GM23338 (cell line): Measurements from ENCODE around the gene HLA-DMA.

ENCODE experiments used
- CREB1 ChIP-seq: fragments of 250-450 bp; sonication (Bioruptor Pico); IDR thresholded peaks from 2 replicates; pipeline ENCODE4 v1.5.0; 2020; ENCODE audit warnings: low read depth, mild to moderate bottlenecking, moderate library complexity
- EZH2 ChIP-seq: fragments of 200-600 bp; sonication (generic); IDR thresholded peaks from one replicate; pipeline ENCODE4 v1.8.0; 2017; ENCODE audit warnings: antibody characterized with exemption, mild to moderate bottlenecking, low read depth; ENCODE audit not compliant: unreplicated experiment
- EZH2phosphoT487 ChIP-seq: fragments of 200-600 bp; sonication (generic); IDR thresholded peaks from one replicate; pipeline ENCODE4 v1.8.1; 2018; ENCODE audit warnings: antibody characterized with exemption; ENCODE audit not compliant: unreplicated experiment
- JUNB ChIP-seq: IDR thresholded peaks from one replicate; pipeline ENCODE4 v1.6.1; 2016; ENCODE audit warnings: antibody characterized with exemption; ENCODE audit not compliant: unreplicated experiment
- NANOG ChIP-seq: IDR thresholded peaks from 2 replicates; pipeline ENCODE4 v1.6.1; 2016; ENCODE audit warnings: antibody characterized with exemption, borderline replicate concordance
- POLR2AphosphoS5 ChIP-seq: IDR thresholded peaks from 2 replicates; pipeline ENCODE4 v1.6.1; 2016; ENCODE audit warnings: antibody characterized with exemption, low read depth
- STAT1 ChIP-seq: IDR thresholded peaks from one replicate; pipeline ENCODE4 v1.6.1; 2016; ENCODE audit warnings: antibody characterized with exemption; ENCODE audit not compliant: unreplicated experiment
- ZNF114 ChIP-seq: fragments of 250-450 bp; sonication (Bioruptor Pico); IDR thresholded peaks from 2 replicates; pipeline ENCODE4 v1.5.0; 2020; ENCODE audit warnings: mild to moderate bottlenecking, moderate library complexity
- ZNF331 ChIP-seq: fragments of 250-450 bp; sonication (Bioruptor Pico); IDR thresholded peaks from 2 replicates; pipeline ENCODE4 v1.5.0; 2020; ENCODE audit warnings: low read depth, mild to moderate bottlenecking, moderate library complexity
- TF ChIP-seq, protein P1 (sequence below), 2 experiments: fragments of 200-600 bp in 1 of 2; sonication (generic) in 1 of 2; conservative IDR thresholded peaks; 2 replicates each; pipeline versions ENCODE4 v1.5.1 to v1.6.1; 2016 to 2017; ENCODE audit warnings: antibody characterized with exemption in 2 of 2, low read depth in 2 of 2, mild to moderate bottlenecking in 2 of 2, moderate library complexity in 1 of 2
- TF ChIP-seq, protein P2 (sequence below): IDR thresholded peaks from one replicate; pipeline ENCODE4 v1.6.1; 2018; ENCODE audit warnings: antibody characterized with exemption; ENCODE audit not compliant: unreplicated experiment
- TF ChIP-seq, protein P3 (sequence below): IDR thresholded peaks from 2 replicates; pipeline ENCODE4 v1.6.1; 2016; ENCODE audit warnings: antibody characterized with exemption
- TF ChIP-seq, protein P4 (sequence below): fragments of 250-450 bp; sonication (Bioruptor Pico); IDR thresholded peaks from 2 replicates; pipeline ENCODE4 v1.5.0; 2020; ENCODE audit warnings: mild to moderate bottlenecking, moderate library complexity

DNA sequence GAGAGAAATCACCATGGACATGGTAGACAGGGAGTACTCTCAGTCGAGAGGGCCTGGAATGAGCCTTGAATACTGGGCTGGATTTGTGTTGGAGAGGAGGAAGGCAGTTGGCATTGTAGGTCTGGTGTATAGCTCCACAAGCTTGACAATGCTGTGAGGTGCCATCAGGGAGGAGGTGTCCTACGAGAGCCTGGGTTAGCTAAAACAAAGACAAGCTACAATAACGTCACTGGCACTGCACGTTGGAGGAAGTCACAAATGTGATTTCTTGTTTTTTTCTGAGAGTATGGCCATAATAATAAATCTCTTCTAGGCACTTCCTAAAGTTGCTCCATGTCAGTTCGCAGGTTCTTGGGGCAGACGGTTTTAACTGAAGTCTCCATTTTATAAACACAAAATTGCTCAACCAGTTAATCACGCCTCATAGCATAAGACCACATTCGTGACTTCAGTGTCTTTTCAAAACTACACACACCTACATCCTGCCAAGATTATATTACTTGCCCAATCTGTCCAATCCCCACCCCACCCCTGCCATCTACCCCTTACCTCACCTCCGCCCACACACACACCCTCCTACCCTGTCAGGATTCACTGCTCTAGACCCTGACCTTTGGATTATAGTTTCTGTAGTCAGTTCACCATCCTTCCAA lies 7.7 kb downstream of the HLA-DMA start:
- TF ChIP-seq, protein P1, sequence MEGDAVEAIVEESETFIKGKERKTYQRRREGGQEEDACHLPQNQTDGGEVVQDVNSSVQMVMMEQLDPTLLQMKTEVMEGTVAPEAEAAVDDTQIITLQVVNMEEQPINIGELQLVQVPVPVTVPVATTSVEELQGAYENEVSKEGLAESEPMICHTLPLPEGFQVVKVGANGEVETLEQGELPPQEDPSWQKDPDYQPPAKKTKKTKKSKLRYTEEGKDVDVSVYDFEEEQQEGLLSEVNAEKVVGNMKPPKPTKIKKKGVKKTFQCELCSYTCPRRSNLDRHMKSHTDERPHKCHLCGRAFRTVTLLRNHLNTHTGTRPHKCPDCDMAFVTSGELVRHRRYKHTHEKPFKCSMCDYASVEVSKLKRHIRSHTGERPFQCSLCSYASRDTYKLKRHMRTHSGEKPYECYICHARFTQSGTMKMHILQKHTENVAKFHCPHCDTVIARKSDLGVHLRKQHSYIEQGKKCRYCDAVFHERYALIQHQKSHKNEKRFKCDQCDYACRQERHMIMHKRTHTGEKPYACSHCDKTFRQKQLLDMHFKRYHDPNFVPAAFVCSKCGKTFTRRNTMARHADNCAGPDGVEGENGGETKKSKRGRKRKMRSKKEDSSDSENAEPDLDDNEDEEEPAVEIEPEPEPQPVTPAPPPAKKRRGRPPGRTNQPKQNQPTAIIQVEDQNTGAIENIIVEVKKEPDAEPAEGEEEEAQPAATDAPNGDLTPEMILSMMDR (conservative IDR thresholded peaks at IDR 0.05; ENCODE audit: low read depth in 2 of 2): no peak
- TF ChIP-seq EZH2 (no peak), POLR2AphosphoS5 (no peak), CREB1 (CRISPR knock-in tag) (no peak), STAT1 (no peak), EZH2phosphoT487 (no peak), JUNB (no peak), ZNF331 (CRISPR knock-in tag) (no peak), NANOG (no peak), ZNF114 (no peak)
- TF ChIP-seq, protein P2, sequence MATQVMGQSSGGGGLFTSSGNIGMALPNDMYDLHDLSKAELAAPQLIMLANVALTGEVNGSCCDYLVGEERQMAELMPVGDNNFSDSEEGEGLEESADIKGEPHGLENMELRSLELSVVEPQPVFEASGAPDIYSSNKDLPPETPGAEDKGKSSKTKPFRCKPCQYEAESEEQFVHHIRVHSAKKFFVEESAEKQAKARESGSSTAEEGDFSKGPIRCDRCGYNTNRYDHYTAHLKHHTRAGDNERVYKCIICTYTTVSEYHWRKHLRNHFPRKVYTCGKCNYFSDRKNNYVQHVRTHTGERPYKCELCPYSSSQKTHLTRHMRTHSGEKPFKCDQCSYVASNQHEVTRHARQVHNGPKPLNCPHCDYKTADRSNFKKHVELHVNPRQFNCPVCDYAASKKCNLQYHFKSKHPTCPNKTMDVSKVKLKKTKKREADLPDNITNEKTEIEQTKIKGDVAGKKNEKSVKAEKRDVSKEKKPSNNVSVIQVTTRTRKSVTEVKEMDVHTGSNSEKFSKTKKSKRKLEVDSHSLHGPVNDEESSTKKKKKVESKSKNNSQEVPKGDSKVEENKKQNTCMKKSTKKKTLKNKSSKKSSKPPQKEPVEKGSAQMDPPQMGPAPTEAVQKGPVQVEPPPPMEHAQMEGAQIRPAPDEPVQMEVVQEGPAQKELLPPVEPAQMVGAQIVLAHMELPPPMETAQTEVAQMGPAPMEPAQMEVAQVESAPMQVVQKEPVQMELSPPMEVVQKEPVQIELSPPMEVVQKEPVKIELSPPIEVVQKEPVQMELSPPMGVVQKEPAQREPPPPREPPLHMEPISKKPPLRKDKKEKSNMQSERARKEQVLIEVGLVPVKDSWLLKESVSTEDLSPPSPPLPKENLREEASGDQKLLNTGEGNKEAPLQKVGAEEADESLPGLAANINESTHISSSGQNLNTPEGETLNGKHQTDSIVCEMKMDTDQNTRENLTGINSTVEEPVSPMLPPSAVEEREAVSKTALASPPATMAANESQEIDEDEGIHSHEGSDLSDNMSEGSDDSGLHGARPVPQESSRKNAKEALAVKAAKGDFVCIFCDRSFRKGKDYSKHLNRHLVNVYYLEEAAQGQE: no peak
- TF ChIP-seq, protein P3, sequence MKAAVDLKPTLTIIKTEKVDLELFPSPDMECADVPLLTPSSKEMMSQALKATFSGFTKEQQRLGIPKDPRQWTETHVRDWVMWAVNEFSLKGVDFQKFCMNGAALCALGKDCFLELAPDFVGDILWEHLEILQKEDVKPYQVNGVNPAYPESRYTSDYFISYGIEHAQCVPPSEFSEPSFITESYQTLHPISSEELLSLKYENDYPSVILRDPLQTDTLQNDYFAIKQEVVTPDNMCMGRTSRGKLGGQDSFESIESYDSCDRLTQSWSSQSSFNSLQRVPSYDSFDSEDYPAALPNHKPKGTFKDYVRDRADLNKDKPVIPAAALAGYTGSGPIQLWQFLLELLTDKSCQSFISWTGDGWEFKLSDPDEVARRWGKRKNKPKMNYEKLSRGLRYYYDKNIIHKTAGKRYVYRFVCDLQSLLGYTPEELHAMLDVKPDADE: no peak
- TF ChIP-seq, protein P4, sequence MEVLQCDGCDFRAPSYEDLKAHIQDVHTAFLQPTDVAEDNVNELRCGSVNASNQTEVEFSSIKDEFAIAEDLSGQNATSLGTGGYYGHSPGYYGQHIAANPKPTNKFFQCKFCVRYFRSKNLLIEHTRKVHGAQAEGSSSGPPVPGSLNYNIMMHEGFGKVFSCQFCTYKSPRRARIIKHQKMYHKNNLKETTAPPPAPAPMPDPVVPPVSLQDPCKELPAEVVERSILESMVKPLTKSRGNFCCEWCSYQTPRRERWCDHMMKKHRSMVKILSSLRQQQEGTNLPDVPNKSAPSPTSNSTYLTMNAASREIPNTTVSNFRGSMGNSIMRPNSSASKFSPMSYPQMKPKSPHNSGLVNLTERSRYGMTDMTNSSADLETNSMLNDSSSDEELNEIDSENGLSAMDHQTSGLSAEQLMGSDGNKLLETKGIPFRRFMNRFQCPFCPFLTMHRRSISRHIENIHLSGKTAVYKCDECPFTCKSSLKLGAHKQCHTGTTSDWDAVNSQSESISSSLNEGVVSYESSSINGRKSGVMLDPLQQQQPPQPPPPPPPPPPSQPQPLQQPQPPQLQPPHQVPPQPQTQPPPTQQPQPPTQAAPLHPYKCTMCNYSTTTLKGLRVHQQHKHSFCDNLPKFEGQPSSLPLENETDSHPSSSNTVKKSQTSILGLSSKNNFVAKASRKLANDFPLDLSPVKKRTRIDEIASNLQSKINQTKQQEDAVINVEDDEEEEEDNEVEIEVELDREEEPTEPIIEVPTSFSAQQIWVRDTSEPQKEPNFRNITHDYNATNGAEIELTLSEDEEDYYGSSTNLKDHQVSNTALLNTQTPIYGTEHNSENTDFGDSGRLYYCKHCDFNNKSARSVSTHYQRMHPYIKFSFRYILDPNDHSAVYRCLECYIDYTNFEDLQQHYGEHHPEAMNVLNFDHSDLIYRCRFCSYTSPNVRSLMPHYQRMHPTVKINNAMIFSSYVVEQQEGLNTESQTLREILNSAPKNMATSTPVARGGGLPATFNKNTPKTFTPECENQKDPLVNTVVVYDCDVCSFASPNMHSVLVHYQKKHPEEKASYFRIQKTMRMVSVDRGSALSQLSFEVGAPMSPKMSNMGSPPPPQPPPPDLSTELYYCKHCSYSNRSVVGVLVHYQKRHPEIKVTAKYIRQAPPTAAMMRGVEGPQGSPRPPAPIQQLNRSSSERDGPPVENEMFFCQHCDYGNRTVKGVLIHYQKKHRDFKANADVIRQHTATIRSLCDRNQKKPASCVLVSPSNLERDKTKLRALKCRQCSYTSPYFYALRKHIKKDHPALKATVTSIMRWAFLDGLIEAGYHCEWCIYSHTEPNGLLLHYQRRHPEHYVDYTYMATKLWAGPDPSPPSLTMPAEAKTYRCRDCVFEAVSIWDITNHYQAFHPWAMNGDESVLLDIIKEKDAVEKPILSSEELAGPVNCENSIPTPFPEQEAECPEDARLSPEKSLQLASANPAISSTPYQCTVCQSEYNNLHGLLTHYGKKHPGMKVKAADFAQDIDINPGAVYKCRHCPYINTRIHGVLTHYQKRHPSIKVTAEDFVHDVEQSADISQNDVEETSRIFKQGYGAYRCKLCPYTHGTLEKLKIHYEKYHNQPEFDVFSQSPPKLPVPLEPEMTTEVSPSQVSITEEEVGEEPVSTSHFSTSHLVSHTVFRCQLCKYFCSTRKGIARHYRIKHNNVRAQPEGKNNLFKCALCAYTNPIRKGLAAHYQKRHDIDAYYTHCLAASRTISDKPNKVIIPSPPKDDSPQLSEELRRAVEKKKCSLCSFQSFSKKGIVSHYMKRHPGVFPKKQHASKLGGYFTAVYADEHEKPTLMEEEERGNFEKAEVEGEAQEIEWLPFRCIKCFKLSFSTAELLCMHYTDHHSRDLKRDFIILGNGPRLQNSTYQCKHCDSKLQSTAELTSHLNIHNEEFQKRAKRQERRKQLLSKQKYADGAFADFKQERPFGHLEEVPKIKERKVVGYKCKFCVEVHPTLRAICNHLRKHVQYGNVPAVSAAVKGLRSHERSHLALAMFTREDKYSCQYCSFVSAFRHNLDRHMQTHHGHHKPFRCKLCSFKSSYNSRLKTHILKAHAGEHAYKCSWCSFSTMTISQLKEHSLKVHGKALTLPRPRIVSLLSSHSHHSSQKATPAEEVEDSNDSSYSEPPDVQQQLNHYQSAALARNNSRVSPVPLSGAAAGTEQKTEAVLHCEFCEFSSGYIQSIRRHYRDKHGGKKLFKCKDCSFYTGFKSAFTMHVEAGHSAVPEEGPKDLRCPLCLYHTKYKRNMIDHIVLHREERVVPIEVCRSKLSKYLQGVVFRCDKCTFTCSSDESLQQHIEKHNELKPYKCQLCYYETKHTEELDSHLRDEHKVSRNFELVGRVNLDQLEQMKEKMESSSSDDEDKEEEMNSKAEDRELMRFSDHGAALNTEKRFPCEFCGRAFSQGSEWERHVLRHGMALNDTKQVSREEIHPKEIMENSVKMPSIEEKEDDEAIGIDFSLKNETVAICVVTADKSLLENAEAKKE: no peak
